ENCODE data around the gene SFMBT2.

Gene SFMBT2

DNA sequence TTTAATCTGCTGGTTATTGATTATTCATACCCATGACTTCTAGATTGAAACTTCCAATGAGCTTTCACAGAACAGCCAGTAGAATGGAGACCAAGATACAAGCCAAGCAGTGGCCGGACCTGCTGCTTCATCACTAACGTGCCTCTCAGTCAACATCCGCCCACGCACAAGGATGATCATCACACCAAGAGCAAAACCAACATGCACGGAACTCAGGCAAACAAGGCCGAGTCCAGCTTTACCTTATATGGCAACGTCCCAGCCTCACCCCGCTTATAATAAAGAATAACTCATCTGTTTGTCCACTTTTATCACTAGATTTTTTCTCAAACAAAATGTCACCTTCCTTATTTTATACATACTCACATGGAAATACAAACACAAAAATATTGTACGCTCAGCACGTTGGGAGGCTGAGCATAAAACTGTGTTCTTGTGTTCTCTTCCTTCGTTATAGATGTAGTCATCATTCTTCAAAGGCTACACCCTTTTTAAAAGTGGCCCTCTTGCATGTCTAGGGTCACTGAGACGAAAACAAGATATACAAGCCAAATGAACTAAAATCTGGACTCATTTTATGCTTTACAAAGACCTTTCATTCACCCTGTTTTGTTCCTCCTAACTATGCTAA lies 122.7 kb downstream of the SFMBT2 start:
- H3K27ac Mint-ChIP-seq (ENCODE audit: low read depth) = peak overlapping the region; percentile 36
- no peak for DNase-seq (ENCODE audit: low spot score in 2 of 2)
- H3K27me3 Mint-ChIP-seq = no peaks in the 10 kb centered on the region
- H3K4me1 Mint-ChIP-seq = peaks cover 52% of the 10 kb centered on the region
- ATAC-seq (replicated peaks; ENCODE audit: extremely low read depth, poor library complexity, severe bottlenecking) = no peak
- peaks cover 9% of the 10 kb centered on the region for H3K36me3 Mint-ChIP-seq (ENCODE audit: insufficient read depth)
- no peak overlapping the region for H3K4me3 Mint-ChIP-seq
- H3K9me3 Mint-ChIP-seq = no peaks in the 10 kb centered on the region

GRCh38 chr10:7287377-7287776 lies 123.5 kb downstream of the SFMBT2 start:
- ATAC-seq (replicated peaks; ENCODE audit: extremely low read depth, poor library complexity, severe bottlenecking) (no peak), DNase-seq (ENCODE audit: low spot score in 2 of 2) (no peak)
- H3K4me3 Mint-ChIP-seq = no peak overlapping the region
- H3K36me3 Mint-ChIP-seq (ENCODE audit: insufficient read depth) = peaks cover 9% of the 10 kb centered on the region
- H3K27me3 Mint-ChIP-seq = no peaks in the 10 kb centered on the region
- H3K9me3 Mint-ChIP-seq = no peaks in the 10 kb centered on the region
- peaks cover 48% of the 10 kb centered on the region for H3K4me1 Mint-ChIP-seq
- H3K27ac Mint-ChIP-seq (ENCODE audit: low read depth) = no peak overlapping the region

DNA sequence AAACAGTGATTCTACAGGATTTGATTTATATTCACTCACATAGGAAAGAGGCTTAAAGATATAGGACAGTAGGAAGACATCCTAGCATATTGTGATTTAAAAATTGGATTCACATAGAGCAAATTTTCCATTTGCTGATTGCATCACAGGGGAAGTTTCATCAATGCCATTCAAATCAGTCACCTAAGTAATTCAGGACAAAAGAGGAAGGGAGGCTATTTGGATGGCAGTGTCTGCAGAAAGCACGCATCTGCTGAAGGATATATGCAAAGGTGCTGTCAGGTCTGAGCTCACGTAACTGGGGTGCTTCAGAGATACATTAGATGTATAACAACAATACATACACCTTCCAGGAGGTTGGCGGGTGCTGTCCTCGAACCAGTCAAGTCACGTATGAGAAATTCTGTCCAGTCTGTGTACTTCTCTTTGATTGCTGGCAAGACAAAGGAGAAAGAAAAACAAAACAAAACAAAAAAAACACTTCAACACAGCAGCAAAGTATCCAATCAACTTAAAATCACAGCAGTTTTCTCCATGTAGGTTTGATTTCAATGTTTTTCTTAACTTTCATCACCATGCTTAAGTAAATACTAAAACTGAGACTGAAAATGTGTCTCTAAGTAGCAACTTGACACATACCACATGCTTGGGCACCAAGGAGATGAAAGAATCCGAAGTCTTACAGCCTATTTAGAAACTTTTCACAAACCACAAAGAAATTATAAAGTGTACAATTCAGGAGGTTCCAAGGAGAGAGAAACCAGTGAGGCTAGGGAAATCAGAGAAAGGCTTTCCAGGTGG lies 125.1 kb downstream of the SFMBT2 start:
- H3K36me3 Mint-ChIP-seq (ENCODE audit: insufficient read depth) = peaks cover 12% of the 10 kb centered on the region
- no peaks in the 10 kb centered on the region for H3K27me3 Mint-ChIP-seq
- no peak overlapping the region for H3K27ac Mint-ChIP-seq (ENCODE audit: low read depth)
- no peak overlapping the region for H3K4me3 Mint-ChIP-seq
- peaks cover 39% of the 10 kb centered on the region for H3K4me1 Mint-ChIP-seq
- ATAC-seq (replicated peaks; ENCODE audit: extremely low read depth, poor library complexity, severe bottlenecking) (no peak), DNase-seq (ENCODE audit: low spot score in 2 of 2) (no peak)
- H3K9me3 Mint-ChIP-seq = no peaks in the 10 kb centered on the region

GRCh38 chr10:7283246-7283645 lies 127.6 kb downstream of the SFMBT2 start:
- Mint-ChIP-seq H3K4me3 (no peak overlapping the region), H3K27me3 (no peaks in the 10 kb centered on the region), H3K9me3 (no peaks in the 10 kb centered on the region), H3K27ac (ENCODE audit: low read depth) (no peak overlapping the region), H3K36me3 (ENCODE audit: insufficient read depth) (peaks cover 10% of the 10 kb centered on the region), H3K4me1 (peaks cover 49% of the 10 kb centered on the region)
- no peak for ATAC-seq (replicated peaks; ENCODE audit: extremely low read depth, poor library complexity, severe bottlenecking)
- DNase-seq (ENCODE audit: low spot score in 2 of 2) = no peak

DNA sequence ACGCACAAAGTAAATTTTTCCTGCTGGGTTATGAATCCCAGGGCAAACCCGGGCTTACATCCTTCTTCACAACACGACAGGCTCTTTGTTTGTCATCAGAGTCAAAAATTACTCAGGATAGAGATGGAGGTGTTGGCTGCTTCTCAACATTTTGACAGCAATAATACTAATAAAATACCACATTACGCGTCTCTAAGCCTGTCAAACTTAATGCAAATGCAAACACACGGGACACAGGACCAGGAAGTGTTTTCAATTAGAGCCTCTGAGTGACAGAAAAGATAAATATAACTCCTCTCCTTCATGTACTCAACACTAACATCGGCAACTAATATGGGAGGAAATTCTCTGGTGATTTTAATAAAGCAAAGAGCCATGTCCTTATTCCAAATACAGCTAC lies 128.4 kb downstream of the SFMBT2 start:
- H3K36me3 Mint-ChIP-seq (ENCODE audit: insufficient read depth) = peaks cover 14% of the 10 kb centered on the region
- H3K27ac Mint-ChIP-seq (ENCODE audit: low read depth) = no peak overlapping the region
- no peak for ATAC-seq (replicated peaks; ENCODE audit: extremely low read depth, poor library complexity, severe bottlenecking)
- peaks cover 55% of the 10 kb centered on the region for H3K4me1 Mint-ChIP-seq
- no peak overlapping the region for H3K4me3 Mint-ChIP-seq
- no peaks in the 10 kb centered on the region for H3K9me3 Mint-ChIP-seq
- no peaks in the 10 kb centered on the region for H3K27me3 Mint-ChIP-seq
- DNase-seq (ENCODE audit: low spot score in 2 of 2) = no peak

- no peaks in the 10 kb centered on the region for H3K27me3 Mint-ChIP-seq
- no peak for DNase-seq (ENCODE audit: low spot score in 2 of 2)
- H3K4me3 Mint-ChIP-seq = no peak overlapping the region
- peaks cover 50% of the 10 kb centered on the region for H3K4me1 Mint-ChIP-seq
- no peaks in the 10 kb centered on the region for H3K9me3 Mint-ChIP-seq
- ATAC-seq (replicated peaks; ENCODE audit: extremely low read depth, poor library complexity, severe bottlenecking) = no peak
- H3K27ac Mint-ChIP-seq (ENCODE audit: low read depth) = peak overlapping the region; percentile 76
- H3K36me3 Mint-ChIP-seq (ENCODE audit: insufficient read depth) = peaks cover 18% of the 10 kb centered on the region
These were observed 129.4 kb downstream of the SFMBT2 start for GRCh38 chr10:7281429-7281828.

DNA sequence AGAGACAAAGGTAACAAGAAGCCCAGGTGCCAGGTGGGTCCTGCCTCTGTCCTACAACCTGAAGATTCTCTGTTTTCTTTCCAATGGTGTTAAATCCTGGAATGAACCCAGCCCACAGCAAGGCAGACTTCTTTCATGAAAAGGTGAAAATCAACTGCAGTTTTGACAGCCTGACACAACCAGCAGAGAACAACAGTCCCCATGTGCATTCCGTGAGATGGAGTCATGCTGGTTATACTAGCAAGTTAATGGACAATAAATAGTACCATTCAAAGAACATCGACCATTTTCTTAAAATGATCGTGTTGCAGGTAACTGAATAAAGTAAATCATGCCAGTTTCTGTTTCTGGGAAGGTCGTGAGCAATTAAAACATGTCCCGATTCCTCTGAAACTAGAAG lies 131.5 kb downstream of the SFMBT2 start:
- ATAC-seq (replicated peaks; ENCODE audit: extremely low read depth, poor library complexity, severe bottlenecking) (no peak), DNase-seq (ENCODE audit: low spot score in 2 of 2) (no peak)
- Mint-ChIP-seq H3K4me1 (peaks cover 43% of the 10 kb centered on the region), H3K4me3 (no peak overlapping the region), H3K9me3 (no peaks in the 10 kb centered on the region), H3K27me3 (no peaks in the 10 kb centered on the region), H3K36me3 (ENCODE audit: insufficient read depth) (peaks cover 13% of the 10 kb centered on the region), H3K27ac (ENCODE audit: low read depth) (peak overlapping the region; percentile 79)

GRCh38 chr10:7277867-7278266 lies 133.0 kb downstream of the SFMBT2 start:
- DNase-seq (ENCODE audit: low spot score in 2 of 2) = no peak
- no peaks in the 10 kb centered on the region for H3K9me3 Mint-ChIP-seq
- no peak overlapping the region for H3K4me3 Mint-ChIP-seq
- peaks cover 42% of the 10 kb centered on the region for H3K4me1 Mint-ChIP-seq
- H3K27ac Mint-ChIP-seq (ENCODE audit: low read depth) = peak overlapping the region; percentile 79
- no peak for ATAC-seq (replicated peaks; ENCODE audit: extremely low read depth, poor library complexity, severe bottlenecking)
- peaks cover 13% of the 10 kb centered on the region for H3K36me3 Mint-ChIP-seq (ENCODE audit: insufficient read depth)
- no peaks in the 10 kb centered on the region for H3K27me3 Mint-ChIP-seq

- Mint-ChIP-seq H3K36me3 (ENCODE audit: insufficient read depth) (peaks cover 13% of the 10 kb centered on the region), H3K4me3 (no peak overlapping the region), H3K9me3 (no peaks in the 10 kb centered on the region), H3K27me3 (no peaks in the 10 kb centered on the region), H3K4me1 (peaks cover 46% of the 10 kb centered on the region), H3K27ac (ENCODE audit: low read depth) (no peak overlapping the region)
- ATAC-seq (replicated peaks; ENCODE audit: extremely low read depth, poor library complexity, severe bottlenecking) (no peak), DNase-seq (ENCODE audit: low spot score in 2 of 2) (no peak)
These were observed 133.4 kb downstream of the SFMBT2 start for GRCh38 chr10:7277432-7277831.

DNA sequence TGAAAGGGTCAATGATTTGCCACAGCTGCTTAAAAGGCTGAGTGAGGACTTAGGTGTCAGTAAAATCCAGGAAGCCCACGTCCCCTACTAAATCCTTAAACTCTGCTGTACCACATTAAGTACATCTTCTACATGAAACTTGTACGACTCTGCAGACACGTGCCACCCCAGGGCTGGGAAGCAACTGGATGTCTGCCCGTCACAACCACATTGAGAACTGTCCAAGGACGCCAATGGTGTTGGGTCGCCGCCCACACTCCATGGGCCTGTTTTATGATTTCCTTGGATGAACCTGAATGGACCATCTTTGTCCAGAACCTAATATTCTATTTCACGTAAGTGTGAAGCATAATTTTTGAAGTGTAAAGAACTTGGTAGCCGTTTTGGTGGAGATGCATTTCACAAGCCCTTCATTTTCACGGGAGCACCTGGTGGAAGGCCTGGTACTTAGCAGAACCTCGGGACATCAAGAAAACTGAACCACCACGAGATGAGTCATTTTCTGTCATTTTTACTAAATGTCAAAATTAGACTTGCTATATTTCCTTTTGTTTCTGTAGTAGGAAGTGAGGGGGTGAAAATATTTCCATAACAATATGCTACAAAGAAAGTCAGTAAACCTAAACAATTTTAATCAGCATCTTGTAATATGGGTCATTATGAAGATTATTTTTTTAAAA lies 134.9 kb downstream of the SFMBT2 start:
- DNase-seq (ENCODE audit: low spot score in 2 of 2) = no peak
- no peak overlapping the region for H3K27ac Mint-ChIP-seq (ENCODE audit: low read depth)
- no peak for ATAC-seq (replicated peaks; ENCODE audit: extremely low read depth, poor library complexity, severe bottlenecking)
- H3K27me3 Mint-ChIP-seq = no peaks in the 10 kb centered on the region
- no peak overlapping the region for H3K4me3 Mint-ChIP-seq
- H3K9me3 Mint-ChIP-seq = no peaks in the 10 kb centered on the region
- H3K4me1 Mint-ChIP-seq = peaks cover 53% of the 10 kb centered on the region
- H3K36me3 Mint-ChIP-seq (ENCODE audit: insufficient read depth) = peaks cover 12% of the 10 kb centered on the region

GRCh38 chr10:7274293-7274692 lies 136.5 kb downstream of the SFMBT2 start:
- DNase-seq (ENCODE audit: low spot score in 2 of 2) = no peak
- Mint-ChIP-seq H3K36me3 (ENCODE audit: insufficient read depth) (peaks cover 13% of the 10 kb centered on the region), H3K4me1 (peaks cover 59% of the 10 kb centered on the region), H3K27me3 (no peaks in the 10 kb centered on the region), H3K27ac (ENCODE audit: low read depth) (peak overlapping the region; percentile 69), H3K9me3 (no peaks in the 10 kb centered on the region), H3K4me3 (no peak overlapping the region)
- no peak for ATAC-seq (replicated peaks; ENCODE audit: extremely low read depth, poor library complexity, severe bottlenecking)

DNA sequence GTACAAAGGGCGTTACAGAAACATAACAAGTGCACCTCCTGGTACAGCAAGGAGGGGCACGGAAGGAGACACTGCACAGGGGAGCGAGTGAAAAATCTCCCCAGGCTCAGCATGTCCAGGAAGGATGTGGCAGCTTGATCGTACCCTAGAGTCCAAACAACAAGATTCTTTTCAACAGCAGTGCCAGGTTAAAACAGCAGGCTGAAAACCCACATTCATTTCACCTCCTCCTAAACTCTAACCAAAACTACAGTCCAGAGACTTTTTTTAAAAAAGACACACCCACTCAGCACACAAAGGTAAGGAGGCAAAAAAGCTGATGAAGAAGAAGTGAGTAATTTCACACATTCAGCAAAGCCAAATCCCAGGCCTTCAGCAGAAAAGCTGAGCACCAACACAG lies 138.8 kb downstream of the SFMBT2 start:
- no peak for DNase-seq (ENCODE audit: low spot score in 2 of 2)
- Mint-ChIP-seq H3K4me1 (peaks cover 51% of the 10 kb centered on the region), H3K4me3 (peak overlapping the region; percentile 18)

DNA sequence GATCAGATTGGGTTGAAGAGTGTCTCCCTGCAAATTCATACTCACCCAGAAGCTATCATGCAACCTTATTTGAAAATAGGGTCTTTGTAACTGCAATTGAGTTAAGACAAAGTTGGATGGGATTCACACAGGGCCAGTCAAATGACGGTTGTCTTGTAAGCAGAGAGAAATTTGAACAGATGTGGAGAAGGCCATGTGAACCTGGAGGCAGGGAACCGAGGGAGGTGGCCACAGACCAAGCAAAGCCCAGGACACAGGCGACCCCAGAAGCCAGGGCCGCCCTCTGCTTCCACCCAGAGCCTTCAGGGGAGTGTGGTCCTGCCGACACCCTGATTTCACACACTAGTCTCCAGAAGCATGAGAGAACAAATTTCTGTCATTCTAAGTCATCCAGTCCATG lies 140.8 kb downstream of the SFMBT2 start:
- no peak overlapping the region for H3K4me3 Mint-ChIP-seq
- DNase-seq (ENCODE audit: low spot score in 2 of 2) (no peak), ATAC-seq (replicated peaks; ENCODE audit: extremely low read depth, poor library complexity, severe bottlenecking) (no peak)
- peak overlapping the region; percentile 95 for H3K27ac Mint-ChIP-seq (ENCODE audit: low read depth)
- H3K36me3 Mint-ChIP-seq (ENCODE audit: insufficient read depth) = peaks cover 10% of the 10 kb centered on the region
- peaks cover 56% of the 10 kb centered on the region for H3K4me1 Mint-ChIP-seq
- no peaks in the 10 kb centered on the region for H3K9me3 Mint-ChIP-seq
- no peaks in the 10 kb centered on the region for H3K27me3 Mint-ChIP-seq

More for the DNA sequence above, 138.8 kb downstream of the SFMBT2 start:
- H3K27ac Mint-ChIP-seq (ENCODE audit: low read depth) = peak overlapping the region; percentile 41
- peaks cover 10% of the 10 kb centered on the region for H3K36me3 Mint-ChIP-seq (ENCODE audit: insufficient read depth)
- ATAC-seq (replicated peaks; ENCODE audit: extremely low read depth, poor library complexity, severe bottlenecking) = peak; percentile 17
- no peaks in the 10 kb centered on the region for H3K27me3 Mint-ChIP-seq
- H3K9me3 Mint-ChIP-seq = no peaks in the 10 kb centered on the region

All from central memory CD8-positive, alpha-beta T cell (primary cell).